HFF-Myc (cell line): ENCODE measurements around the gene ANKIB1.

Experiments
- DNase-seq: peaks from one replicate; pipeline ENCODE4 v3.0.0-alpha.2; 2011; ENCODE audit warnings: low read depth; ENCODE audit errors: extremely low read depth
- H3K4me3 ChIP-seq: replicated peaks from 2 replicates; pipeline ENCODE4 v1.5.1; 2011; ENCODE audit warnings: low read depth, mild to moderate bottlenecking, control low read depth, low read length
- TF ChIP-seq, protein P1 (sequence below): IDR thresholded peaks from 2 replicates; pipeline ENCODE4 v1.5.1; 2012; ENCODE audit warnings: mild to moderate bottlenecking, low read depth, low read length, control low read depth; ENCODE audit errors: missing control alignments

Gene ANKIB1

DNA sequence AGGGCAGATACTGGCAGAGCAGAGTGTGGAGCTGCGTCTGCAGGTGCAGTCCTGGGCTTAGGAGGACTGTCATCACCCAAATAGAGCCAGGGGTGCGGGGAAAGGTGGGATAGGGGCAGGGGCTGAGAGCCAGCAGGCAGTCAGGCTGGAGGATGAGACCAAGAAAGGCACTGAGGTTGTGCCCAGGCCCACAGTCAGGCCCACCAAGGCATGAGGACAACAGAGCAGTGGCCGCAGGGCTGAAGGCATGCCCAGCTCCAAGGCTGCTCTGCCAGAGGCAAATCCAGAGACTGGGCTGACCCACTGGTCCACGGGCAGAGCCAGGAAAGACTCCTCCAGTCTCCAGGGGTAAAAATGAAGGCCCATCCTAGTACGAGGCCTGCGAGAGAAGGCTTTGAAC is 177.2 kb downstream of the ANKIB1 start:
- DNase-seq = no peak
- TF ChIP-seq, protein P1, sequence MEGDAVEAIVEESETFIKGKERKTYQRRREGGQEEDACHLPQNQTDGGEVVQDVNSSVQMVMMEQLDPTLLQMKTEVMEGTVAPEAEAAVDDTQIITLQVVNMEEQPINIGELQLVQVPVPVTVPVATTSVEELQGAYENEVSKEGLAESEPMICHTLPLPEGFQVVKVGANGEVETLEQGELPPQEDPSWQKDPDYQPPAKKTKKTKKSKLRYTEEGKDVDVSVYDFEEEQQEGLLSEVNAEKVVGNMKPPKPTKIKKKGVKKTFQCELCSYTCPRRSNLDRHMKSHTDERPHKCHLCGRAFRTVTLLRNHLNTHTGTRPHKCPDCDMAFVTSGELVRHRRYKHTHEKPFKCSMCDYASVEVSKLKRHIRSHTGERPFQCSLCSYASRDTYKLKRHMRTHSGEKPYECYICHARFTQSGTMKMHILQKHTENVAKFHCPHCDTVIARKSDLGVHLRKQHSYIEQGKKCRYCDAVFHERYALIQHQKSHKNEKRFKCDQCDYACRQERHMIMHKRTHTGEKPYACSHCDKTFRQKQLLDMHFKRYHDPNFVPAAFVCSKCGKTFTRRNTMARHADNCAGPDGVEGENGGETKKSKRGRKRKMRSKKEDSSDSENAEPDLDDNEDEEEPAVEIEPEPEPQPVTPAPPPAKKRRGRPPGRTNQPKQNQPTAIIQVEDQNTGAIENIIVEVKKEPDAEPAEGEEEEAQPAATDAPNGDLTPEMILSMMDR = no peak

DNA sequence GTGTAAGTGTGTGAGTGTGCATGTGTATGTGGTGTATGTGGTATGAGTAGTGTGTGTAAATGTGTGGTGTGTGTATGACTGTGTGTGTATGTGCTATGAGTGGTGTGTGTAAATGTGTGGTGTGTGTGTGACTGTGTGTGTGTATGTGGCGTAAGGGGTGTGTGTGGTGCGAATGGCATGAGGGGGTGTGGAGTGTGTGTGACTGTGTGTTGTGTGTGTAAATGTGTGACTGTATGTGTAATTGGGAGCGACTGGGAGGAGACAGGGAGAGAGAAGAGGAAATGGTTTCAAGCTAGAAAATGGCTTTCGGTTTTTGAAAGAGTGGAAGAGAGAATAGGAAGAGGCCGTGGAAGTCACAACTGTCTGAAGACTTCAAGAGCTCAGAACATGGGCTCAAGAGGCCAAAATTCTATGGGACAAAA is 177.9 kb downstream of the ANKIB1 start:
- no peak overlapping the region for H3K4me3 ChIP-seq
- TF ChIP-seq, protein P1 = no peak
- no peak for DNase-seq

More for the DNA sequence above, 177.2 kb downstream of the ANKIB1 start:
- no peak overlapping the region for H3K4me3 ChIP-seq

DNA sequence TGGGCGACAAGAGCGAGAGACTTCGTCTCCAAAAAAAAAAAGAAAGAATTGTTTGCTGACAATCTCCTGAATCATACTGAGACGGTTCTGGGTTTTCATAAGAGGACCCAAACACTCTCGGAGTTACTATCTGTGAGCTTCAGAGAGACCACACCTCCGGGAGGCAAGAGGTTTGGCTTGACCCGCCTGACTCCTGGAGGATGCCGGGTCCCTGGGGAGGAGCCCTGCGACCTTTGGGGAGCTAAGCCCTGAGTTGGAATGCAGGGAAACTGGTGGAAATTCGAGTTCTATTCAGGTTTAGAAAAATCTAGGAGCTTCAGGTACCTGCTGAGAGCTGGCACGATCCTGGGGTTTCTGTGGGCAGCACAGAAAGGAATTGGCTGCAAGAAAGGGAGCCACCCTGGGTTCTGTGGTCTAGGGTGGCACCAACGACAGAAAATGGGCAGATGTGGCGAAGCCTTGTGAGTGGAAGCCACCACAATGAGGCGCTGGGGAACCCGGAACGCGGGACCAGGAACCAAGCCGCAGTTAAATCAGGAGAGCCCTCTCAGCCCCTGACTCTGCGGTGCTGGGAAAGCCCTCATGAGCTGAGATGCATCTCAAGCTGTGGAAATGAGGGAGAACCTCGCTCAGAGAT is 179.7 kb downstream of the ANKIB1 start:
- DNase-seq = no peak
- no peak overlapping the region for H3K4me3 ChIP-seq
- TF ChIP-seq, protein P1 = no peak

DNA sequence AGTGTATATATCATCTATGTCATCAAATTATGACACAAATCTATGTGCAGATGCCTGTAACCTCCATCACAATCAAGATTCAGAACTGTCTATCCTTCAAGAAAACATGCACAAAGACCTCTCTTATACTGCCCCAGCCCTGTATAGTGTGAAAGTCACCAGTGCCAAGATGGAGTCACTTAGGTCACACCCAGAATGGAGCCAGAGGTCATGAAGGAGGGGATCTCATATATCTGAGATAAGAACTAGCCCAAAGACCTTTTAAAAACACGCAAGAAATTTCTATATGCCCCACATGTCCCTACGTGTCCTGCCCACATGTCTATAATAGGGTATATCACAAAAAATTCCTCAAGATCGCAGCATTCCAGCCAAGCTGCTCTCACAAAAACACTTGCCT is 181.4 kb downstream of the ANKIB1 start:
- H3K4me3 ChIP-seq = no peak overlapping the region
- TF ChIP-seq, protein P1 = no peak
- no peak for DNase-seq

DNA sequence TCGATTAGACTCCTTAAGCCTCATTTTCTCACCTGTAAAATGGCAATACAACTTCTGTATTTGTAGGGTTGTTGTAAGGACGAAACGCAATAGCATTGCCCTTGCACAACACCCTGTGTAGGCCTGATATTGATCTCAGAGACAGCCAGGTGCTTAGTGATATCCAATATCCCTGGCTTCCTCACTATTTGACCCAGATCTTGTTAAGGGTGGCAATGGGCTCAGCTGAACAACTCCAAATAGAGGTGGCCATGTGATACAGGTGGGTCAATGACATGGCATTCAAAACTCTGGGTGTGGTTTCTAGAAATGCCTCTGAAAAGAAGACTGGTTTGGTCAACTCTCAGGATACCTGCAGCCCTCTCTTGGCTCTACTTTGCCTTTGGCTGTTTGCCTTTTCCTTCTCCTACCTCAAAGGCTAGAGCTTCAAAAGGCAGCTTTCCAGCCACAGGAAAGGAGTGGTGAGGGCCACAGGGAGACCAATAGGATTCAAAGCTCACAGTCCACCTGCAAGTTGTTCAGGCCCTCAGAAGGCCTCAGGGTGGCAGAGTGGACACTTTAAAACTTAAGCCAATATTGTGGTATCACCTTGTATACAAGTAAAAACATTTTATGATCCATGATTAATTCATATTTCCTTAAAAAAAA is 186.6 kb downstream of the ANKIB1 start:
- TF ChIP-seq, protein P1 = no peak
- no peak overlapping the region for H3K4me3 ChIP-seq
- no peak for DNase-seq

DNA sequence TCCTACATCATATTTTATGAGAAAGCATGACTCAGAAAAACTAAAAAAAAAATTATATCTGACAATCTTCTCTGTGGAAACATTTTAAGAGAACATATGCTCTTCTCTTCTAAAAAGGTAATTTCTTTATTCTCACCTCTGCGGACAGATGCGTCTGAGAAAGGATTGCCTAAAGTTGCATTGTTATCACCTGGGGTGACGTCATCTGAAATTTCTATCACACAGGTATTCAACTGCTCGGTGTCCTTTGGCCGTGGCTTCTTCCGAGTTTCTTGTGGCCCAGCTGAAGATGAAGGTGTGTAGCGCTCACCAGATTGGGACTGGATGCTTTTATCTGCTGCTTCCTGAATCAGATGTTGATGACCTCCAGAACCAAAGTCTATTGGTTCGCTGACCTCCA is 187.2 kb downstream of the ANKIB1 start:
- TF ChIP-seq, protein P1 = no peak
- H3K4me3 ChIP-seq = no peak overlapping the region
- DNase-seq = no peak
